Measurements from ENCODE around the gene HOXD3.

GRCh38 chr2:176199902-176200301 lies 42.8 kb downstream of the HOXD3 start:
- TF ChIP-seq, protein P1, sequence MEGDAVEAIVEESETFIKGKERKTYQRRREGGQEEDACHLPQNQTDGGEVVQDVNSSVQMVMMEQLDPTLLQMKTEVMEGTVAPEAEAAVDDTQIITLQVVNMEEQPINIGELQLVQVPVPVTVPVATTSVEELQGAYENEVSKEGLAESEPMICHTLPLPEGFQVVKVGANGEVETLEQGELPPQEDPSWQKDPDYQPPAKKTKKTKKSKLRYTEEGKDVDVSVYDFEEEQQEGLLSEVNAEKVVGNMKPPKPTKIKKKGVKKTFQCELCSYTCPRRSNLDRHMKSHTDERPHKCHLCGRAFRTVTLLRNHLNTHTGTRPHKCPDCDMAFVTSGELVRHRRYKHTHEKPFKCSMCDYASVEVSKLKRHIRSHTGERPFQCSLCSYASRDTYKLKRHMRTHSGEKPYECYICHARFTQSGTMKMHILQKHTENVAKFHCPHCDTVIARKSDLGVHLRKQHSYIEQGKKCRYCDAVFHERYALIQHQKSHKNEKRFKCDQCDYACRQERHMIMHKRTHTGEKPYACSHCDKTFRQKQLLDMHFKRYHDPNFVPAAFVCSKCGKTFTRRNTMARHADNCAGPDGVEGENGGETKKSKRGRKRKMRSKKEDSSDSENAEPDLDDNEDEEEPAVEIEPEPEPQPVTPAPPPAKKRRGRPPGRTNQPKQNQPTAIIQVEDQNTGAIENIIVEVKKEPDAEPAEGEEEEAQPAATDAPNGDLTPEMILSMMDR (IDR thresholded peaks at IDR 0.05) = no peak
- TF ChIP-seq, protein P2, sequence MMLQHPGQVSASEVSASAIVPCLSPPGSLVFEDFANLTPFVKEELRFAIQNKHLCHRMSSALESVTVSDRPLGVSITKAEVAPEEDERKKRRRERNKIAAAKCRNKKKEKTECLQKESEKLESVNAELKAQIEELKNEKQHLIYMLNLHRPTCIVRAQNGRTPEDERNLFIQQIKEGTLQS (CRISPR knock-in tag; conservative IDR thresholded peaks at IDR 0.05) = no peak
- TF ChIP-seq, protein P3, sequence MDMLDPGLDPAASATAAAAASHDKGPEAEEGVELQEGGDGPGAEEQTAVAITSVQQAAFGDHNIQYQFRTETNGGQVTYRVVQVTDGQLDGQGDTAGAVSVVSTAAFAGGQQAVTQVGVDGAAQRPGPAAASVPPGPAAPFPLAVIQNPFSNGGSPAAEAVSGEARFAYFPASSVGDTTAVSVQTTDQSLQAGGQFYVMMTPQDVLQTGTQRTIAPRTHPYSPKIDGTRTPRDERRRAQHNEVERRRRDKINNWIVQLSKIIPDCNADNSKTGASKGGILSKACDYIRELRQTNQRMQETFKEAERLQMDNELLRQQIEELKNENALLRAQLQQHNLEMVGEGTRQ (CRISPR knock-in tag; IDR thresholded peaks at IDR 0.05) = no peak
- TF ChIP-seq ARID4B (CRISPR knock-in tag; IDR thresholded peaks at IDR 0.05; ENCODE audit: borderline replicate concordance) = no peak
- TF ChIP-seq, protein P4, sequence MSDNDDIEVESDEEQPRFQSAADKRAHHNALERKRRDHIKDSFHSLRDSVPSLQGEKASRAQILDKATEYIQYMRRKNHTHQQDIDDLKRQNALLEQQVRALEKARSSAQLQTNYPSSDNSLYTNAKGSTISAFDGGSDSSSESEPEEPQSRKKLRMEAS (CRISPR knock-in tag; IDR thresholded peaks at IDR 0.05) = no peak
- no peak for TF ChIP-seq SP1 (CRISPR knock-in tag; conservative IDR thresholded peaks at IDR 0.05)
- TF ChIP-seq IRF1 (CRISPR knock-in tag; IDR thresholded peaks at IDR 0.05) = no peak
- TF ChIP-seq ZNF416 (CRISPR knock-in tag; IDR thresholded peaks at IDR 0.05) = no peak

Measured in WTC11 (cell line).